Kidney (tissue), 14 donors: ENCODE results near the gene HDAC9. TPM values are rescaled to one million over a fixed set of nuclear protein-coding genes. Genes with fewer than 3 reads are reported as not detected.

ENCODE experiments used
- DNase-seq, 5 donors: peaks; one replicate each; pipeline ENCODE4 v3.0.0-alpha.2; 2013 to 2020
- FAIRE-seq: peaks from 2 replicates; lab custom pipeline; 2012; peaks lifted over from hg19 to GRCh38; lab: Jason Lieb, UNC
- H3K27ac ChIP-seq, 2 donors: one replicate each; pipeline ENCODE4 v1.7.0; 2013; ENCODE audit warnings: low read depth in 2 of 2, low read length in 2 of 2, inconsistent platforms in 1 of 2
- H3K27me3 ChIP-seq: one replicate; pipeline ENCODE4 v1.7.1; 2013; ENCODE audit warnings: low read length, inconsistent platforms; ENCODE audit not compliant: control insufficient read depth, insufficient read depth
- H3K36me3 ChIP-seq, 3 donors: one replicate each; pipeline versions ENCODE4 v1.7.0 to v1.7.1; 2013; ENCODE audit warnings: low read length in 3 of 3, control low read depth in 1 of 3, inconsistent platforms in 1 of 3; ENCODE audit not compliant: insufficient read depth in 3 of 3, control insufficient read depth in 2 of 3
- H3K4me1 ChIP-seq, 3 donors: one replicate each; pipeline versions ENCODE4 v1.7.0 to v1.7.1; 2013; ENCODE audit warnings: low read length in 3 of 3, inconsistent platforms in 1 of 3, low read depth in 1 of 3; ENCODE audit not compliant: control insufficient read depth in 2 of 3, insufficient read depth in 2 of 3
- H3K4me3 ChIP-seq, 3 donors: one replicate each; pipeline versions ENCODE4 v1.7.0 to v1.8.1; 2013; ENCODE audit warnings: low read length in 3 of 3, control low read depth in 1 of 3, inconsistent platforms in 1 of 3
- H3K9ac ChIP-seq, 3 donors: one replicate each; pipeline versions ENCODE4 v1.7.0 to v1.7.1; 2013; ENCODE audit warnings: low read length in 3 of 3, control low read depth in 1 of 3, inconsistent platforms in 1 of 3
- H3K9me3 ChIP-seq, 3 donors: one replicate each; pipeline versions ENCODE4 v1.7.0 to v1.7.1; 2013; ENCODE audit warnings: low read length in 3 of 3, control low read depth in 1 of 3, inconsistent platforms in 1 of 3; ENCODE audit not compliant: control insufficient read depth in 2 of 3, insufficient read depth in 1 of 3
- intact Hi-C: fragments of 100-400 bp; cut with DNase I; formaldehyde crosslinking; loops from one replicate; pipeline ENCODE4 v1.11.1; 2022
- polyA plus RNA-seq: library from polyadenylated mRNA; stranded (reverse); fragments of 350-450 nt; fragmentation: Illumina TruSeq; extraction: RNeasy Lipid Tissue Mini Kit (QIAGEN cat#74804); gene quantifications from one replicate; pipeline ENCODE4 v1.2.3, GENCODE V29; 2014; ENCODE audit warnings: low read depth, low replicate concordance; ENCODE audit not compliant: insufficient read depth
- total RNA-seq: library from RNA; stranded (reverse); fragmentation: NEBNext Ultra II Directional; extraction: Animal tissue kit (Norgen Biotek cat#: 25700); gene quantifications from one replicate; pipeline ENCODE4 v1.2.1, GENCODE V29; 2021
- TF ChIP-seq, protein P1 (sequence below): IDR thresholded peaks from 3 replicates; pipeline ENCODE4 v1.5.1; 2012; ENCODE audit warnings: mild to moderate bottlenecking, moderate library complexity, borderline replicate concordance; ENCODE audit not compliant: insufficient read depth; ENCODE audit errors: extremely low read depth
- donor health status: control.
- donor health status: control.
- donor health status: control.
- donor health status: control.
- donor health status: control.
- donor health status: DM: yes; HTN: yes; CAD: no.
- donor health status: Normal renal cell carcinoma (clear cell type).

The HDAC9 gene
- total and polyA plus RNA-seq, 2 donors from 2014 or later: 2.1 to 22.1 TPM

DNA sequence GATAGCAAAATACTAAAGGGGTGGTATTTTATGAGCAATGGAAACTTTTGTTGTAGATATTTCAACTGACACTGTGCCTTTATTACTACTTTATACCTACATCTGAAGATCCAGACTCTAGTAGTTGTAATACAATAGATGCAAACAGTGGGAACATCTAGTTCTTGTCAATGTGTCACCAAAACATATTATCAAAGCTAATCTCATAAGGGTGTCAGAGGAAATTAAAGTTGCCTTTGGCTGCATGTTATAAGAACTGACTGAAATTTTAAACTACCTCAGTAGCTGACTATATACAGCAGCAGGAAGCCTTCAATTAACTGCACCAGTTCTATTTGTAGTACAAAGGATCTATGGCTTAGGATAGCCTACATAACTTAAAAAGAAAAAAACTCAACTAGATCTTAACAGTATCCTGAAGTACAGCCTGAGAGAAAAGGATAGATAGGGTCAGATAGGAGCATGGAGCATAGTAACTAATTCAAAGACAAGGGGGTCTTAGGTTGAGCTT lies 30.9 kb downstream of the HDAC9 start:
- intact Hi-C loops: no loop called here
- no peak overlapping the region for H3K4me3 ChIP-seq
- no peaks in the 10 kb centered on the region for H3K27me3 ChIP-seq
- FAIRE-seq (no peak), DNase-seq (no peak)
- no peaks in the 10 kb centered on the region for H3K36me3 ChIP-seq
- H3K27ac ChIP-seq: no peak overlapping the region
- H3K4me1 ChIP-seq: no peaks in the 10 kb centered on the region
- TF ChIP-seq, protein P1, sequence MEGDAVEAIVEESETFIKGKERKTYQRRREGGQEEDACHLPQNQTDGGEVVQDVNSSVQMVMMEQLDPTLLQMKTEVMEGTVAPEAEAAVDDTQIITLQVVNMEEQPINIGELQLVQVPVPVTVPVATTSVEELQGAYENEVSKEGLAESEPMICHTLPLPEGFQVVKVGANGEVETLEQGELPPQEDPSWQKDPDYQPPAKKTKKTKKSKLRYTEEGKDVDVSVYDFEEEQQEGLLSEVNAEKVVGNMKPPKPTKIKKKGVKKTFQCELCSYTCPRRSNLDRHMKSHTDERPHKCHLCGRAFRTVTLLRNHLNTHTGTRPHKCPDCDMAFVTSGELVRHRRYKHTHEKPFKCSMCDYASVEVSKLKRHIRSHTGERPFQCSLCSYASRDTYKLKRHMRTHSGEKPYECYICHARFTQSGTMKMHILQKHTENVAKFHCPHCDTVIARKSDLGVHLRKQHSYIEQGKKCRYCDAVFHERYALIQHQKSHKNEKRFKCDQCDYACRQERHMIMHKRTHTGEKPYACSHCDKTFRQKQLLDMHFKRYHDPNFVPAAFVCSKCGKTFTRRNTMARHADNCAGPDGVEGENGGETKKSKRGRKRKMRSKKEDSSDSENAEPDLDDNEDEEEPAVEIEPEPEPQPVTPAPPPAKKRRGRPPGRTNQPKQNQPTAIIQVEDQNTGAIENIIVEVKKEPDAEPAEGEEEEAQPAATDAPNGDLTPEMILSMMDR: no peak
- no peaks in the 10 kb centered on the region for H3K9me3 ChIP-seq
- no peak overlapping the region for H3K9ac ChIP-seq

DNA sequence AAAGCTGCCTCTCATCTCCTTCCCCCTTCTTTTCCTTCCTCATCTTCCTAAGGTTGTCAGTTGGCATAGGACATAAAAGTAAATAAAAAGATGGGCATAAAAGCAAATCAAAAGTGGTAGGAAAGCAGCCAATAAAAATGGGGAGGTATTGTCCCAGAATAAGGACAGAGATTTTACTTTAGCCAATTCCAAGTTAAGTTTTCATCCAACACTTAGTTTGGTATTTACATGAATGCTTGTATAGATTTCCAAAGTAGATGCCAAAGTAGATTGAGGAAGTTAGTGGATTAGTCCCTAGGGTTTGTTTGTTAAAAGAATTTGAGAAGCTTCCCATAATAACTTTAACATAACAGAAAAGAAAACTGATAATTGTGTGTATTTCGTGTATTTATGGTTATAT lies 33.7 kb downstream of the HDAC9 start:
- intact Hi-C loops: no loop called here
- Histone ChIP-seq H3K27me3 (no peaks in the 10 kb centered on the region), H3K9me3 (no peaks in the 10 kb centered on the region), H3K9ac (no peak overlapping the region), H3K27ac (no peak overlapping the region), H3K4me3 (no peak overlapping the region), H3K4me1 (no peaks in the 10 kb centered on the region), H3K36me3 (no peaks in the 10 kb centered on the region)
- TF ChIP-seq, protein P1: no peak
- FAIRE-seq (no peak), DNase-seq (no peak)

DNA sequence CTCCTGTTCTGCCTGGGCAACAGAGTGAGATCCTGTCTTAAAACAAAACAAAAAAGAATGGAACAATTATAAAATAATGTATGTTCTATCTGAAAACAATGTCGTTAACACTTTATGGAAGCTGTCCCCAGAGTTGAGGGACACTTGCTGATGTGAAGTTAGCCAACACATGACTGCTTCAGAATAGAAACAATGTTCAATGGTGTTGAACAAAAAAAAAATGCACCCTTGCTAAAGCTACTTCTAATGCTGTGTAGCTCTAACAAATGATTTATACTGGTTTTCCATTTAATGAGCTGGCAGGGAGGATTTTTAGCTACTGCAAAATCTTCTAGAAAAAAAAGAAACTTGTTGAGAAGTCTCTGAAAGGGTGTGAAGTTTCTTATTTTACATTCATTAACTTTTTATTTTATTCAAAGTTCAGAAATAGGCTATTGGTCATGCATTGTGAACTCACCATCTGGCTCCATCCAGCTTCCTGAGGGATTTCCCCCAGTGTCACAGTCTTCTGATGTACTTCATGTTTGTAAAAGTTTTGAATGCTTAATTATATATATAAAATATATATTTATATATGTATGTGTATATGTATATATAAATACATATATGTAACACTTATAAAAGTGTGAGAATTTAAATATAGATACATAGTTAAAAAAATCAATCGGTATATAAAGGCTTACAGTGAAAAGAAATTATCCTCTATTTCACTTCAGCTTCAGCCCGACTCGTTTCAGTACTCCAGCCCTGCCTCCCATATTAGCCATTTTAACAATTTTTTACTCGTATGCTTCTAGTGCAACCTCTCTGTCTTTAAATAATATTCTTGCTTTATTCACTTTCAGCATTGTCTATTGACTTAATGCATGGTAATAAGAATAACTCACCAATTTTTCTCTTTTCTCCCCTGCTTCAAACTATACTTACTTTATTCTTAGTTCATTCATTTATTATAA lies 35.0 kb downstream of the HDAC9 start:
- FAIRE-seq (peak; percentile 93), DNase-seq (peak in 2 of 5 donors; percentile 22 to 28)
- Histone ChIP-seq H3K9me3 (no peaks in the 10 kb centered on the region), H3K27me3 (no peaks in the 10 kb centered on the region), H3K9ac (no peak overlapping the region), H3K4me1 (no peaks in the 10 kb centered on the region), H3K4me3 (no peak overlapping the region), H3K36me3 (no peaks in the 10 kb centered on the region), H3K27ac (no peak overlapping the region)
- TF ChIP-seq, protein P1: no peak
- intact Hi-C loops: no loop called here
